NB4 (cell line): ENCODE results near the gene ANKLE1.

Source experiments
- DNase-seq: peaks from one replicate; pipeline ENCODE4 v3.0.0; 2010; ENCODE audit warnings: low read depth
- H3K4me3 ChIP-seq: one replicate; pipeline ENCODE4 v1.5.1; 2011; ENCODE audit warnings: mild to moderate bottlenecking, low read depth, low read length, moderate library complexity
- CTCF ChIP-seq: IDR thresholded peaks from one replicate; pipeline ENCODE4 v1.5.1; 2012; ENCODE audit warnings: low read depth, low read length
- MAX ChIP-seq: IDR thresholded peaks from 2 replicates; pipeline ENCODE4 v1.6.1; 2011; ENCODE audit warnings: low read depth, low read length
- MYC ChIP-seq: IDR thresholded peaks from 2 replicates; pipeline ENCODE4 v1.6.1; 2011; ENCODE audit warnings: low read depth, low read length
- POLR2A ChIP-seq: IDR thresholded peaks from 2 replicates; pipeline ENCODE4 v1.6.1; 2011; ENCODE audit warnings: mild to moderate bottlenecking; ENCODE audit not compliant: insufficient read length; ENCODE audit errors: extremely low read depth

Gene ANKLE1

GRCh38 chr19:17303940-17304267, 22.2 kb downstream of the ANKLE1 start:
- TF ChIP-seq MAX (no peak), POLR2A (no peak), MYC (no peak), CTCF (no peak)
- H3K4me3 ChIP-seq = no peak overlapping the region

GRCh38 chr19:17304386-17305215, 22.9 kb downstream of the ANKLE1 start:
- TF ChIP-seq POLR2A = no peak
- TF ChIP-seq MAX = no peak
- TF ChIP-seq CTCF = no peak
- TF ChIP-seq MYC = no peak
- DNase-seq = no peak
- H3K4me3 ChIP-seq = peak overlapping the region; percentile 36

More at GRCh38 chr19:17303940-17304267, 22.2 kb downstream of the ANKLE1 start:
- no peak for DNase-seq

GRCh38 chr19:17305216-17305516, 23.5 kb downstream of the ANKLE1 start:
- TF ChIP-seq POLR2A = no peak
- TF ChIP-seq CTCF = no peak
- no peak; the same call in 1 of the 2 replicates for TF ChIP-seq MYC
- no peak for TF ChIP-seq MAX
- no peak for DNase-seq
- H3K4me3 ChIP-seq = peak overlapping the region; percentile 36

GRCh38 chr19:17305517-17306284, 24.0 kb downstream of the ANKLE1 start, which contains the start of gene MRPL34:
MRPL34 (plus strand) TSS chr19:17305872; CDS start chr19:17305893, 21 bp downstream.
- TF ChIP-seq CTCF (peak; percentile 66), POLR2A (peak; percentile 53), MAX (peak; percentile 56), MYC (peak; percentile 68)
- H3K4me3 ChIP-seq = peak within 1 kb of the TSS; percentile 82
- DNase-seq = peak; percentile 99

- H3K4me3 ChIP-seq = peak overlapping the region; percentile 82
- TF ChIP-seq MYC = peak; percentile 17; the same call in 1 of the 2 replicates
- TF ChIP-seq CTCF = no peak
- DNase-seq = no peak
Measured at GRCh38 chr19:17306285-17306714, 24.6 kb downstream of the ANKLE1 start.
